Activated T-cell treated with anti-CD3 and anti-CD28 coated beads, Interleukin-2, amount 50 U/mL, for 4 hours (primary cell): ENCODE measurements around the gene EML2. TPM values are rescaled to one million over a fixed set of nuclear protein-coding genes. Genes with fewer than 3 reads are reported as not detected.
"Not testable (repeated sequence)": the region's sequence is repeated elsewhere in the genome, so short reads cannot be mapped to it uniquely, and the experiment has no call there.

Experiments
- ATAC-seq, 2 donors: fragments of 200-7000 bp; cut with Tn5 transposase; one replicate each; pipeline ENCODE4 v1.10.0; 2021
- DNase-seq: peaks from one replicate; pipeline ENCODE4 v3.0.0-alpha.2; 2020
- H3K27me3 Mint-ChIP-seq: one replicate; pipeline ENCODE4 v1.8.0; 2021; ENCODE audit warnings: low read depth, mixed read lengths
- H3K36me3 Mint-ChIP-seq: one replicate; pipeline ENCODE4 v1.8.0; 2022; ENCODE audit warnings: mixed read lengths; ENCODE audit not compliant: insufficient read depth
- H3K4me1 Mint-ChIP-seq: one replicate; pipeline ENCODE4 v1.8.0; 2021; ENCODE audit warnings: low read depth, mixed read lengths
- H3K4me3 Mint-ChIP-seq: one replicate; pipeline ENCODE4 v1.8.0; 2021; ENCODE audit warnings: mild to moderate bottlenecking, moderate library complexity, mixed read lengths
- H3K9me3 Mint-ChIP-seq: one replicate; pipeline ENCODE4 v1.8.0; 2021; ENCODE audit warnings: mixed read lengths
- total RNA-seq, 3 donors: library from RNA; stranded (reverse); gene quantifications; one replicate each; pipeline ENCODE4 v1.2.1, GENCODE V29; 2021

EML2 gene
- total RNA-seq, result 100 to 1,000 TPM; 136 to 178 (median 150) TPM

GRCh38 chr19:45638930-45639729, at the start of gene EML2:
EML2 (minus strand) TSS chr19:45639397; CDS start chr19:45639376, 21 bp downstream.
- Mint-ChIP-seq H3K9me3 (peaks cover 8% of the 10 kb centered on the region), H3K27me3 (no peaks in the 10 kb centered on the region), H3K4me3 (peak within 1 kb of the TSS; percentile 93), H3K4me1 (peaks cover 33% of the 10 kb centered on the region), H3K36me3 (peaks cover 12% of the 10 kb centered on the region)
- ATAC-seq (peak; percentile 16 to 18), DNase-seq (peak; percentile 37)

GRCh38 chr19:45687599-45687998, 48.4 kb upstream of the EML2 start:
- H3K4me3 Mint-ChIP-seq, result no peak overlapping the region
- H3K27me3 Mint-ChIP-seq, result no peaks in the 10 kb centered on the region
- ATAC-seq, result no peak
- peaks cover 18% of the 10 kb centered on the region for H3K4me1 Mint-ChIP-seq
- H3K9me3 Mint-ChIP-seq, result no peaks in the 10 kb centered on the region
- no peak for DNase-seq
- peaks cover 28% of the 10 kb centered on the region for H3K36me3 Mint-ChIP-seq

- not testable (repeated sequence) for H3K4me3 Mint-ChIP-seq, ATAC-seq, DNase-seq, H3K9me3 Mint-ChIP-seq, H3K27me3 Mint-ChIP-seq
- Mint-ChIP-seq H3K36me3 (peaks cover 26% of the 10 kb centered on the region), H3K4me1 (peaks cover 11% of the 10 kb centered on the region)
Measured at GRCh38 chr19:45685045-45685444, 45.8 kb upstream of the EML2 start.

- H3K4me1 Mint-ChIP-seq, result peaks cover 8% of the 10 kb centered on the region
- no peak for DNase-seq
- no peak overlapping the region for H3K4me3 Mint-ChIP-seq
- ATAC-seq, result no peak
- H3K36me3 Mint-ChIP-seq, result peaks cover 17% of the 10 kb centered on the region
- no peaks in the 10 kb centered on the region for H3K27me3 Mint-ChIP-seq
- H3K9me3 Mint-ChIP-seq, result no peaks in the 10 kb centered on the region
Measured at GRCh38 chr19:45682908-45683307, 43.7 kb upstream of the EML2 start.

- H3K4me1 Mint-ChIP-seq, result peaks cover 15% of the 10 kb centered on the region
- H3K9me3 Mint-ChIP-seq, result no peaks in the 10 kb centered on the region
- H3K27me3 Mint-ChIP-seq, result no peaks in the 10 kb centered on the region
- H3K4me3 Mint-ChIP-seq, result peak overlapping the region; percentile 29
- H3K36me3 Mint-ChIP-seq, result peaks cover 14% of the 10 kb centered on the region
- no peak for DNase-seq
- ATAC-seq, result no peak
Measured at GRCh38 chr19:45682117-45682516, 42.9 kb upstream of the EML2 start.

- Mint-ChIP-seq H3K4me3 (peak overlapping the region; percentile 68), H3K4me1 (peaks cover 17% of the 10 kb centered on the region), H3K36me3 (peaks cover 11% of the 10 kb centered on the region), H3K27me3 (no peaks in the 10 kb centered on the region), H3K9me3 (no peaks in the 10 kb centered on the region)
- ATAC-seq, result peak; percentile 88 to 91
- DNase-seq, result peak; percentile 80
Measured at GRCh38 chr19:45681391-45682015, 42.3 kb upstream of the EML2 start.

GRCh38 chr19:45677351-45678230, 38.4 kb upstream of the EML2 start:
- Mint-ChIP-seq H3K4me3 (peak overlapping the region; percentile 80), H3K36me3 (no peaks in the 10 kb centered on the region), H3K4me1 (peaks cover 19% of the 10 kb centered on the region), H3K27me3 (peaks cover 1% of the 10 kb centered on the region), H3K9me3 (no peaks in the 10 kb centered on the region)
- DNase-seq, result peak; percentile 81
- peak; percentile 63 to 70 for ATAC-seq

GRCh38 chr19:45676851-45677263, 37.7 kb upstream of the EML2 start:
- Mint-ChIP-seq H3K36me3 (no peaks in the 10 kb centered on the region), H3K4me1 (peaks cover 17% of the 10 kb centered on the region), H3K9me3 (no peaks in the 10 kb centered on the region), H3K4me3 (peak overlapping the region; percentile 66), H3K27me3 (peaks cover 1% of the 10 kb centered on the region)
- DNase-seq (peak; percentile 74), ATAC-seq (peak; percentile 41 to 46)

- Mint-ChIP-seq H3K27me3 (peaks cover 13% of the 10 kb centered on the region), H3K4me3 (no peak overlapping the region), H3K36me3 (no peaks in the 10 kb centered on the region), H3K4me1 (peaks cover 21% of the 10 kb centered on the region), H3K9me3 (no peaks in the 10 kb centered on the region)
- ATAC-seq (no peak), DNase-seq (no peak)
Measured at GRCh38 chr19:45674946-45675345, 35.7 kb upstream of the EML2 start.

- Mint-ChIP-seq H3K36me3 (no peaks in the 10 kb centered on the region), H3K4me3 (peak overlapping the region; percentile 29), H3K4me1 (peaks cover 32% of the 10 kb centered on the region), H3K9me3 (no peaks in the 10 kb centered on the region), H3K27me3 (peaks cover 18% of the 10 kb centered on the region)
- peak in 1 of 2 donors; percentile 8 for ATAC-seq
- no peak for DNase-seq
Measured at GRCh38 chr19:45670670-45671453, 31.7 kb upstream of the EML2 start.

GRCh38 chr19:45668342-45668871, 29.2 kb upstream of the EML2 start:
- peak; percentile 50 for DNase-seq
- ATAC-seq, result peak in 1 of 2 donors; percentile 4
- Mint-ChIP-seq H3K9me3 (no peaks in the 10 kb centered on the region), H3K27me3 (peaks cover 21% of the 10 kb centered on the region), H3K36me3 (no peaks in the 10 kb centered on the region), H3K4me1 (peaks cover 32% of the 10 kb centered on the region), H3K4me3 (peak overlapping the region; percentile 80)

GRCh38 chr19:45667620-45668341, 28.6 kb upstream of the EML2 start, which contains the start of gene GIPR:
GIPR (plus strand) TSS chr19:45668221; CDS start chr19:45669521, 1,300 bp downstream.
- DNase-seq (peak; percentile 42), ATAC-seq (peak; percentile 92 to 94)
- H3K9me3 Mint-ChIP-seq, result no peaks in the 10 kb centered on the region
- peaks cover 21% of the 10 kb centered on the region for H3K27me3 Mint-ChIP-seq
- no peaks in the 10 kb centered on the region for H3K36me3 Mint-ChIP-seq
- peaks cover 32% of the 10 kb centered on the region for H3K4me1 Mint-ChIP-seq
- H3K4me3 Mint-ChIP-seq, result peak within 1 kb of the TSS; percentile 80

- no peak for ATAC-seq
- H3K27me3 Mint-ChIP-seq, result peaks cover 9% of the 10 kb centered on the region
- no peak overlapping the region for H3K4me3 Mint-ChIP-seq
Measured at GRCh38 chr19:45664575-45664974, 25.4 kb upstream of the EML2 start.

More at GRCh38 chr19:45664575-45664974, 25.4 kb upstream of the EML2 start:
- no peak for DNase-seq
- Mint-ChIP-seq H3K36me3 (no peaks in the 10 kb centered on the region), H3K4me1 (peaks cover 23% of the 10 kb centered on the region), H3K9me3 (no peaks in the 10 kb centered on the region)
